Occipital lobe (tissue), 2 donors: ENCODE results near the gene ZCCHC18. TPM values are rescaled to one million over a fixed set of nuclear protein-coding genes. Genes with fewer than 3 reads are reported as not detected.

Source experiments
- DNase-seq: peaks from one replicate; lab custom pipeline; 2025; lab: John Stamatoyannopoulos, UW
- total RNA-seq: library from RNA; depleted of rRNA; stranded (reverse); fragments of >200 nt; gene quantifications from one replicate; pipeline ENCODE4 v1.2.3, GENCODE V29; 2014

ZCCHC18 gene
- total RNA-seq, 1 donor from 2014 or later, result 12.0 TPM

- DNase-seq, result no peak
Observed at GRCh38 chrX:104130808-104131207, 18.5 kb downstream of the ZCCHC18 start.

DNA sequence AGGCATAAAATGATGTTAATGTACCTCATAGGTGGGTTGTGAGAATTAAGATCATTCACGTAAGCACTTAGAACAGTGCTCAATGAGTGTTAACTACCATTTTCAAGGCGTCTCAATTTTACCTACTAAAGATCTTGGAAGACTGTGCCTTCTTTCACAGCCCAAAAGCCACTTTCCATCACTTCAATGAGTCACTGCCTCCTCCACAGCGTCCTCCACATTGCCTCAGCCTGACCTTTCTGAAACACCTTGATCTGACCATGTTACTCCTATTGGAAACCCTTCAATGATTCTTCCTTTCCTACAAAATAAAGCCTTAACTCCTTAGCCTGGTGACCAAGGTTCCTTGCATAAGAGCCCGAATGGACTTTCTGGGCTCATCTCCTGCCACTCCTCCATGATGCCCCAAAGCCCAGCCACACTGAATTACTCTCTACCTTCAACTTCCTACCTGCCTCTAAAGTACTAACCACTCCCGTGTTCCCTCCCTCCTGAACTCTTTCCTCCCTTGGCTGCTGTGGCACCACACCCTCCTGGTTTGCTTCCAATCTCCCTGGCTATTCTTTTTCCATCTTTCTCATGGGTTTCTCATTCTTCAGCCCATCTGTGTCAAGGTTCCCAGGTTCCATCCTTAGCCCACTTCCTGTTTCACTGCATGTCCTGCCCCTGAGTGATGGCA is 22.4 kb downstream of the ZCCHC18 start:
- no peak for DNase-seq

DNA sequence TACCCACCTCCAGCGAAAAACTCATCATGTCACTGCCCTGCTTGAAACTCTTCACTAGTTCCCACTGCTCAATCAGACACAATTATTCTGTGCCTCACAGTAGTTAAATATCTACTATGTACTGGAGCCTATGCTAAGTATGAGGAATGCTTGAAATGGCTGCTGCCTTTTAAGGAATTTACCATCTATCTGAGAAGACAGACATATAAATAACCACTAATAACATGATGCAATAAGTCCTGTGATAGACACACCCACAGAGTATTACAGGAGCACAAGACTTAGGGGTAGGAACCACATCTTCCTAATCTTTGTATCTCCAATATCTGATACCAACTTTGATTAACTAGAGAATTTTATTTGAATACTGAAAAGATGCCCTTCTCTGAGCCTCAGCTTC is 23.4 kb downstream of the ZCCHC18 start:
- no peak for DNase-seq

GRCh38 chrX:104136241-104137019 is 24.1 kb downstream of the ZCCHC18 start:
- DNase-seq, result peak; percentile 56

DNA sequence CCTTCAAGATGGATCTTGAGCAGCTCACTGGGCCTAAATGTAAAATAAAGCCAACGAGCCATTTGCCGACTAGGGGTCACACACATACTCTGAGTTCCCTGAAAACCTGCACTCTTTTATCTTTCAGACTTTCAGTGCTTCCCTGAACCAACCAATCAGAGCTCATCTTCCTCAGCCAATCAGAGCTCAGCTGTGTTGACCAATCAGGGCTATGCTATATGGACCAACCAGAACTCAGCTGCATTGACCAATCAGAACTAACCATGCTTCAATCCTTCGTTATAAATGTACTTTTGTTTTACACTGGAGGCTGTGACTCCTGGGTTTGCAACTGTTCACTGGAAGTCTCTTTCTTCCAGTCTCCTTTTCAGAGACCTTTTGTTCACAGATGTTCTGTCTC is 25.2 kb downstream of the ZCCHC18 start:
- DNase-seq, result no peak

DNA sequence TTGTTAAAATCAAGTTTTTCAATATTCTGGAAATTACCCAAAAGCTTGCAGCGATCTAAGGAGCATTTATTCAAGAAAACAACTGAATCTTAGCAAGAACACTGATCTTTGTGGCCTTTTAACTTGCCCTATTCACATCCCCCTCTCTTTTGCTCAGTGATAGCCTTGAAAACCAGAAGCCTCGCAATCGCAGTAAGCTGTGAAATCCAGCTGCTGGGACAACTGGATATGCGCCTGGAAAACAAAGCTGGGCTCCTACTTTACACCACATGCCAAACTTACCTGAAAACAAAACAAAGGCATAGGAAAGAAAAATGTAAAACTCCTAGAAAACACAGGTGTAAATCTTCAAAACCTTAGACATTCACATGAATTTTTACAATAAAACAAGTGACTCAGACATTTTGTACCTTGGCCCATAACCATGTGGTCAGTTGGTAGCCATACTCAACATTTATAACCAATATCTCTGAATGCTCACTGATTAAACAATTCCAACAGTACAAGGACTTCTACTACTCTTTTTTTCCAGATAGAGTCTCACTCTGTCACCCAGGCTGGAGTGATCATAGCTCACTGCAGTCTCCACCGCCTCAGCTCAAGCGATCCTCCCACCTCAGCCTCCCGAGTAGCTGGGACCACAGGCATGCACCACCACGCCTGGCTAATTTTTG is 28.9 kb downstream of the ZCCHC18 start:
- no peak for DNase-seq

DNA sequence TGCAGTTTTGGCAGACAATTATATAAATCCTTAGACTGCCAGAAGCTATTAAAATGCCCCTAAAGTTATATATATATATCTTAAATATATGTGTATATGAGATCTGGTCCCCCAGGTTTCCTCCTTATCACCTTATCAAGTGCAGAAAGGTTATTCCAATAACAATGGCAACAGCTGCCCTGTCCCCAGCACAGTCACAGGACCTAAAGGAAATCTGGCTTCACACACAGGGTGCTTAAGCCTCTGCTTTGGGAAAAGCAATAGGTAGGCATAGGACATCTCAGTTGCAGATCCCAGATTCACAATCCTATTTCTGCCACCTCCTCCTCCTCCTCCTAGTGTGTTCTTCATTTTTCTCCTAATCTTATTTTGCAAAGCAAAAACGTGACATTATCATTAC is 38.7 kb downstream of the ZCCHC18 start:
- DNase-seq, result no peak

GRCh38 chrX:104156630-104157529 is 44.6 kb downstream of the ZCCHC18 start, which contains the start of gene SLC25A53:
Gene SLC25A53 (minus strand): TSS chrX:104157009. CDS start chrX:104105257, 51,752 bp downstream.
- peak; percentile 81 for DNase-seq

Other genes with a start within 250 kb of the ZCCHC18 start
- gene TMSB15B, start 149.9 kb upstream of the ZCCHC18 start, total RNA-seq, result 26.0 TPM
- gene H2BW1, start 98.8 kb upstream of the ZCCHC18 start, total RNA-seq, result not detected
- not detected for gene H2BW2, start 72.6 kb upstream of the ZCCHC18 start, total RNA-seq
- gene TMSB15C, start 36.3 kb upstream of the ZCCHC18 start, total RNA-seq, result 43.8 TPM
- 12.3 TPM for gene SLC25A53, start 44.5 kb downstream of the ZCCHC18 start, total RNA-seq
- 88.1 TPM for gene FAM199X, start 53.9 kb downstream of the ZCCHC18 start, total RNA-seq
- not detected for gene ESX1, start 142.4 kb downstream of the ZCCHC18 start, total RNA-seq